ENCODE results near the gene TM9SF1.

The TM9SF1 gene

DNA sequence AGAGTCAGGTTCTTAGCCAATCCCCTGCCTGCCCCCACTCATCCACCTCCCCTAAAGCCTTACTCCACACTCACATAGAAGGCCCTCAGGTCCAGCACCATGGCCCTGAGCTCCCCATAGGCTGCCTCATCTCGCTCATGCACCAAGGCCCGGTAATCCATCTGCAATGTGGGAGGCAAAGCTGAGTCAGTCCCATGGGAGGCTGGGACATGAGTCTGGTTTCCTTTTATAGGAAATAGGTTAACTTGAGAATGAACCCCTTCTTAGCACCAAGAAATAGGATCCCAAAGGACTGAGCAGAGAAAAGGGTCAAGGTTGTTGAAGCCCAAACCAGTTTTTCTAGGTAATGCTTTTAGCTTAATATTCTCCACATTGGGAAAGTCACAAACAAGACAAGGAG, 51.7 kb downstream of the TM9SF1 start:
- H3K9me2 ChIP-seq (ENCODE audit: low read depth, low read length), result no peaks in the 10 kb centered on the region
- no peaks in the 10 kb centered on the region for H3K27me3 ChIP-seq (ENCODE audit: insufficient read depth, low read length)
- H3K9me3 ChIP-seq (ENCODE audit: low read length), result no peaks in the 10 kb centered on the region
- H3F3A ChIP-seq (ENCODE audit: insufficient read depth, low read length), result no peaks in the 10 kb centered on the region
- H3K4me3 ChIP-seq (ENCODE audit: low read depth, low read length, poor library complexity, severe bottlenecking), result no peak overlapping the region
- no peak overlapping the region for H3K4me2 ChIP-seq (ENCODE audit: low read length)
- no peak overlapping the region for H3K27ac ChIP-seq (ENCODE audit: low read depth, low read length, poor library complexity, severe bottlenecking)
- peaks cover 43% of the 10 kb centered on the region for H3K36me3 ChIP-seq (ENCODE audit: insufficient read depth, low read length)
- H2AFZ ChIP-seq (ENCODE audit: low read length), result no peak overlapping the region
- peaks cover 37% of the 10 kb centered on the region for H3K4me1 ChIP-seq (ENCODE audit: insufficient read depth, low read length, severe bottlenecking)
- H4K20me1 ChIP-seq (ENCODE audit: insufficient read depth, low read length), result no peaks in the 10 kb centered on the region
- TF ChIP-seq, protein P1, sequence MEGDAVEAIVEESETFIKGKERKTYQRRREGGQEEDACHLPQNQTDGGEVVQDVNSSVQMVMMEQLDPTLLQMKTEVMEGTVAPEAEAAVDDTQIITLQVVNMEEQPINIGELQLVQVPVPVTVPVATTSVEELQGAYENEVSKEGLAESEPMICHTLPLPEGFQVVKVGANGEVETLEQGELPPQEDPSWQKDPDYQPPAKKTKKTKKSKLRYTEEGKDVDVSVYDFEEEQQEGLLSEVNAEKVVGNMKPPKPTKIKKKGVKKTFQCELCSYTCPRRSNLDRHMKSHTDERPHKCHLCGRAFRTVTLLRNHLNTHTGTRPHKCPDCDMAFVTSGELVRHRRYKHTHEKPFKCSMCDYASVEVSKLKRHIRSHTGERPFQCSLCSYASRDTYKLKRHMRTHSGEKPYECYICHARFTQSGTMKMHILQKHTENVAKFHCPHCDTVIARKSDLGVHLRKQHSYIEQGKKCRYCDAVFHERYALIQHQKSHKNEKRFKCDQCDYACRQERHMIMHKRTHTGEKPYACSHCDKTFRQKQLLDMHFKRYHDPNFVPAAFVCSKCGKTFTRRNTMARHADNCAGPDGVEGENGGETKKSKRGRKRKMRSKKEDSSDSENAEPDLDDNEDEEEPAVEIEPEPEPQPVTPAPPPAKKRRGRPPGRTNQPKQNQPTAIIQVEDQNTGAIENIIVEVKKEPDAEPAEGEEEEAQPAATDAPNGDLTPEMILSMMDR (IDR thresholded peaks at IDR 0.05; ENCODE audit: low read length), result no peak
- no peak for TF ChIP-seq EZH2 (IDR thresholded peaks at IDR 0.05; ENCODE audit: borderline replicate concordance, low read length)
- peaks cover 19% of the 10 kb centered on the region for H3K79me2 ChIP-seq (ENCODE audit: insufficient read depth, low read length)
- H3K9ac ChIP-seq (ENCODE audit: low read length), result no peak overlapping the region

DNA sequence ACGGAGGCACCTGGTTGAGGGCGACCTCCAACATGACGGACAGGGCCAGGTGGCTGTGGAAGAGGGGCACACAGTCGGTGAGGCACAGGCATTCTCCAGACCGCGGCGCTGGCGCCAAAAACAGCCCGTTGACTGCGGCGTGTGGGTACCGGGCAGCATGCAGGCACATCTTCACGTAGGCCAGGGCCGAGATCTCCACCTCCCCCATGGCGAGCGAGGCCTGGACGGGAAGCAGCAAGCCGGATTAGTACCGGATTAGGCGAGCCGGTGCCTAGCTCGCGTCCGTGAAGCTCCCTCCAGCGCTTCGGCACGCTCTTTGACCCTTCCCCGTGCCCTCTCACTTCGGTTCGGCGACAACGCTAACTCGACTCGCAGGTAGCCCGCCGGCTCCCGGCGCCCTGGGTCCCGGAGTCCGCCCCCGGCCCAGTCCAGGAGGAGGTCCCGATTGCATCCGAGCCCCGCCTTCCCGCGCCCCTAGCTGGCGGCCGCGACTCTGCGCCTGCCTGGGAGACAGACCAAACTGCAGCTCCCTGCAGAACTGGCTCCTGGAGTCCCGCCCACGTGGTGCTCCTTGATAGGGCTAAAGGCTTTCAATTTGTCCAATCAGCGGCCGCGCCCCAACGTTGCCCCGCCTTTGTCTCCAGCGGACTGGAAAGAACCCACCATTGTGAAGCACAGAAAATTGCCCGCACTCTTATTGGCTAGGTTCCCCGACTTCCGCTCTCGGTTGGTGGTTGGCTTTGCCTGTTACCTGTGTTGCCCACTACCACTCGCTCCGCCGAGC, 54.0 kb downstream of the TM9SF1 start, which contains the start of gene EMC9:
Gene EMC9, minus strand, starts transcription at position 495 of the 784 bp plus-strand sequence. Its CDS starts 287 bp downstream, at position 208.
- peak within 1 kb of the TSS; percentile 91 for H3K27ac ChIP-seq (ENCODE audit: low read depth, low read length, poor library complexity, severe bottlenecking)
- peaks cover 58% of the 10 kb centered on the region for H3K36me3 ChIP-seq (ENCODE audit: insufficient read depth, low read length)
- H3K9ac ChIP-seq (ENCODE audit: low read length), result peak within 1 kb of the TSS; percentile 83
- no peaks in the 10 kb centered on the region for H3K9me3 ChIP-seq (ENCODE audit: low read length)
- H3F3A ChIP-seq (ENCODE audit: insufficient read depth, low read length), result no peaks in the 10 kb centered on the region
- H3K4me2 ChIP-seq (ENCODE audit: low read length), result peak within 1 kb of the TSS; percentile 75
- H3K9me2 ChIP-seq (ENCODE audit: low read depth, low read length), result no peaks in the 10 kb centered on the region
- H4K20me1 ChIP-seq (ENCODE audit: insufficient read depth, low read length), result no peaks in the 10 kb centered on the region
- H3K4me1 ChIP-seq (ENCODE audit: insufficient read depth, low read length, severe bottlenecking), result peaks cover 40% of the 10 kb centered on the region
- no peak within 1 kb of the TSS for H2AFZ ChIP-seq (ENCODE audit: low read length)
- H3K27me3 ChIP-seq (ENCODE audit: insufficient read depth, low read length), result no peaks in the 10 kb centered on the region
- peaks cover 19% of the 10 kb centered on the region for H3K79me2 ChIP-seq (ENCODE audit: insufficient read depth, low read length)
- no peak for TF ChIP-seq EZH2 (IDR thresholded peaks at IDR 0.05; ENCODE audit: borderline replicate concordance, low read length)
- TF ChIP-seq, protein P1 (IDR thresholded peaks at IDR 0.05; ENCODE audit: low read length), result no peak
- H3K4me3 ChIP-seq (ENCODE audit: low read depth, low read length, poor library complexity, severe bottlenecking), result peak within 1 kb of the TSS; percentile 78

DNA sequence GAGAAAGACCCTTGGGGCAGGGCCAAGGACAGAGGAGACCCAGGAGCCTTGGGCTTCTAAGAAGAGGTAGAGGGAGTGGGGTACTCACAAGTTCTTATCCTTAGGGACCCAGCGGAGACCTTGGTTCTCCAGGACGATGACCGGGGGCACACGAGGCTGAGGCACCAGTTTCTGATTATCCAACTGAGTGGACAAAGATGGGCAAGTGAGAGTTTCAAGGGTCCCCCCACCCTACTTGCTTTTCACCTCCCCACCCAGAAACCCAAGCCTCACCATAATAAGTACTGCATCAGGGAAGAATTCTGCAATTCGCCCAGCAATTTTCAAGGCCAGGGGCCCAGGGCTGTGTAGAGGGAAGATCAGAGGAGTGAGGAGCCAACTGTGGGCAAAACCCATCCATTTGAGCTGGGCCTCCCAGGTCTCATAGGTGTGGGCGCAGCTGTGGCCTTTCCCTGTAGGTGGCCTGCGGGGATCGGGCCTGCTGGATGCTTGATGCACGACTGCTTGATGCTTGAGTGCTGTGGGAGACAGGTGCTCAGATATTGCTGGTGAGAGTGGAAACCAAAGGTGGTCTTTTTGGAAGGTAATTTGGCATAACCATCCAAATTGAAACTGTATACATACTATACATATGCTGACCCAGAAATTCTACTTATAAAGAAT, 55.8 kb downstream of the TM9SF1 start:
- Histone ChIP-seq H3K9me3 (ENCODE audit: low read length) (no peaks in the 10 kb centered on the region), H3K4me3 (ENCODE audit: low read depth, low read length, poor library complexity, severe bottlenecking) (peak overlapping the region; percentile 78), H3K9ac (ENCODE audit: low read length) (peak overlapping the region; percentile 83), H3K4me2 (ENCODE audit: low read length) (peak overlapping the region; percentile 75), H3K36me3 (ENCODE audit: insufficient read depth, low read length) (peaks cover 47% of the 10 kb centered on the region), H2AFZ (ENCODE audit: low read length) (no peak overlapping the region), H3K79me2 (ENCODE audit: insufficient read depth, low read length) (peaks cover 14% of the 10 kb centered on the region), H3K27ac (ENCODE audit: low read depth, low read length, poor library complexity, severe bottlenecking) (peak overlapping the region; percentile 24), H3F3A (ENCODE audit: insufficient read depth, low read length) (no peaks in the 10 kb centered on the region), H4K20me1 (ENCODE audit: insufficient read depth, low read length) (no peaks in the 10 kb centered on the region), H3K4me1 (ENCODE audit: insufficient read depth, low read length, severe bottlenecking) (peaks cover 37% of the 10 kb centered on the region), H3K27me3 (ENCODE audit: insufficient read depth, low read length) (no peaks in the 10 kb centered on the region), H3K9me2 (ENCODE audit: low read depth, low read length) (no peaks in the 10 kb centered on the region)
- no peak for TF ChIP-seq EZH2 (IDR thresholded peaks at IDR 0.05; ENCODE audit: borderline replicate concordance, low read length)
- TF ChIP-seq, protein P1 (IDR thresholded peaks at IDR 0.05; ENCODE audit: low read length), result no peak
